Activated CD4-positive, alpha-beta T cell treated with anti-CD3 and anti-CD28 coated beads for 36 hours (primary cell): ENCODE data around the gene C1S. TPM values are rescaled to one million over a fixed set of nuclear protein-coding genes. Genes with fewer than 3 reads are reported as not detected.
"Not testable (repeated sequence)": the region's sequence is repeated elsewhere in the genome, so short reads cannot be mapped to it uniquely, and the experiment has no call there.

ENCODE experiments used
- ATAC-seq: fragments of 200-7000 bp; cut with Tn5 transposase; one replicate; pipeline ENCODE4 v1.10.0; 2021; ENCODE audit warnings: mild to moderate bottlenecking, moderate library complexity
- CTCF ChIA-PET: fragments of 350-600 bp; sonication (Branson Sonifier 250); formaldehyde crosslinking; loops from one replicate; lab custom pipeline; 2021; ENCODE audit warnings: antibody characterized with exemption; lab: Charles Lee
- POLR2A ChIA-PET: fragments of 350-600 bp; sonication (Branson Sonifier 250); formaldehyde crosslinking; loops from one replicate; lab custom pipeline; 2021; ENCODE audit warnings: antibody characterized with exemption, inconsistent platforms; lab: Charles Lee
- DNase-seq: peaks from one replicate; pipeline ENCODE4 v3.0.0-alpha.2; 2020
- H3K27ac Mint-ChIP-seq: one replicate; pipeline ENCODE4 v1.8.0; 2021; ENCODE audit warnings: mixed read lengths
- H3K27me3 Mint-ChIP-seq: one replicate; pipeline ENCODE4 v1.8.0; 2021; ENCODE audit warnings: mixed read lengths
- H3K36me3 Mint-ChIP-seq: one replicate; pipeline ENCODE4 v1.8.0; 2021; ENCODE audit warnings: low read depth, mixed read lengths
- H3K4me1 Mint-ChIP-seq: one replicate; pipeline ENCODE4 v1.8.0; 2021; ENCODE audit warnings: mixed read lengths
- H3K4me3 Mint-ChIP-seq: one replicate; pipeline ENCODE4 v1.8.0; 2021; ENCODE audit warnings: mild to moderate bottlenecking, moderate library complexity, mixed read lengths
- H3K9me3 Mint-ChIP-seq: one replicate; pipeline ENCODE4 v1.8.0; 2021; ENCODE audit warnings: low read depth, mixed read lengths
- intact Hi-C, 2 experiments: fragments of 100-400 bp; cut with DNase I in 1 of 2; cut with micrococcal nuclease in 1 of 2; formaldehyde crosslinking; loops; one replicate each; pipeline versions ENCODE4 v1.14.2 to v1.15.1; 2022 to 2024; cut with DNase I, micrococcal nuclease
- total RNA-seq, 2 experiments: library from RNA; stranded (reverse); gene quantifications; one replicate each; pipeline ENCODE4 v1.2.3, GENCODE V29; 2021

The C1S gene
- total RNA-seq, 2 experiments from 2014 or later: 2.4 to 2.8 TPM

GRCh38 chr12:7021956-7022355 is 38.6 kb upstream of the C1S start:
- CTCF ChIA-PET: interaction anchor here (0.6 to 1.4 kb wide), 3 partner anchors 46 to 143 kb away, joined by 3 read pairs; no protein-coding TSS in a partner anchor
- Mint-ChIP-seq H3K9me3 (no peaks in the 10 kb centered on the region), H3K4me1 (peaks cover 11% of the 10 kb centered on the region), H3K36me3 (no peaks in the 10 kb centered on the region), H3K27me3 (no peaks in the 10 kb centered on the region), H3K4me3 (no peak overlapping the region), H3K27ac (no peak overlapping the region)
- POLR2A ChIA-PET: interaction anchor here (0.5 kb wide), 1 partner anchor 98 kb away, joined by 4 read pairs; no protein-coding TSS in a partner anchor
- intact Hi-C loops: no loop called here
- no peak for ATAC-seq
- no peak for DNase-seq

GRCh38 chr12:7023114-7023513 is 37.4 kb upstream of the C1S start:
- ATAC-seq (no peak), DNase-seq (no peak)
- no peaks in the 10 kb centered on the region for H3K27me3 Mint-ChIP-seq
- H3K36me3 Mint-ChIP-seq: no peaks in the 10 kb centered on the region
- H3K9me3 Mint-ChIP-seq: no peaks in the 10 kb centered on the region
- H3K27ac Mint-ChIP-seq: no peak overlapping the region
- ChIA-PET CTCF (no interaction called here), POLR2A (no interaction called here)
- H3K4me1 Mint-ChIP-seq: peaks cover 3% of the 10 kb centered on the region
- intact Hi-C loops: no loop called here
- H3K4me3 Mint-ChIP-seq: no peak overlapping the region

- CTCF ChIA-PET: interaction anchor here (0.8 kb wide), 1 partner anchor 9 kb away, joined by 4 read pairs; the partner anchor contains the start of gene LPCAT3
- H3K4me1 Mint-ChIP-seq: no peaks in the 10 kb centered on the region
Observed at GRCh38 chr12:7026854-7027253, 33.7 kb upstream of the C1S start.

GRCh38 chr12:7031306-7031705 is 29.2 kb upstream of the C1S start:
- ChIA-PET POLR2A (no interaction called here), CTCF (no interaction called here)
- Mint-ChIP-seq H3K27ac (no peak overlapping the region), H3K36me3 (no peaks in the 10 kb centered on the region), H3K4me1 (no peaks in the 10 kb centered on the region), H3K9me3 (no peaks in the 10 kb centered on the region), H3K4me3 (no peak overlapping the region), H3K27me3 (no peaks in the 10 kb centered on the region)
- DNase-seq (no peak), ATAC-seq (no peak)
- intact Hi-C loops: loop anchor here in 1 of 2 experiments (5.0 kb wide), 1 partner anchor 56 kb away; no protein-coding TSS in a partner anchor

More at GRCh38 chr12:7026854-7027253, 33.7 kb upstream of the C1S start:
- DNase-seq: no peak
- Mint-ChIP-seq H3K27ac (no peak overlapping the region), H3K27me3 (no peaks in the 10 kb centered on the region), H3K36me3 (no peaks in the 10 kb centered on the region), H3K9me3 (no peaks in the 10 kb centered on the region), H3K4me3 (no peak overlapping the region)
- POLR2A ChIA-PET: no interaction called here
- intact Hi-C loops: no loop called here
- ATAC-seq: no peak

GRCh38 chr12:7032990-7033389 is 27.5 kb upstream of the C1S start:
- Mint-ChIP-seq H3K36me3 (no peaks in the 10 kb centered on the region), H3K27ac (no peak overlapping the region), H3K9me3 (no peaks in the 10 kb centered on the region), H3K27me3 (no peaks in the 10 kb centered on the region), H3K4me1 (peaks cover 6% of the 10 kb centered on the region), H3K4me3 (no peak overlapping the region)
- ATAC-seq: no peak
- DNase-seq: no peak
- intact Hi-C loops: loop anchor here in 1 of 2 experiments (5.0 kb wide), 1 partner anchor 54 kb away; no protein-coding TSS in a partner anchor
- ChIA-PET POLR2A (interaction anchor here (0.9 kb wide), 1 partner anchor 88 kb away, joined by 3 read pairs; no protein-coding TSS in a partner anchor), CTCF (interaction anchor here (0.6 to 2.0 kb wide), 9 partner anchors 8 to 107 kb away, joined by 3 to 6 read pairs (median 4); no protein-coding TSS in a partner anchor)

GRCh38 chr12:7034464-7034863 is 26.1 kb upstream of the C1S start:
- Mint-ChIP-seq H3K4me3 (no peak overlapping the region), H3K27ac (no peak overlapping the region), H3K4me1 (peaks cover 6% of the 10 kb centered on the region), H3K27me3 (no peaks in the 10 kb centered on the region), H3K9me3 (no peaks in the 10 kb centered on the region), H3K36me3 (no peaks in the 10 kb centered on the region)
- ChIA-PET CTCF (interaction anchor here (2.0 kb wide), 1 partner anchor 16 kb away, joined by 6 read pairs; no protein-coding TSS in a partner anchor), POLR2A (interaction anchor here (0.6 kb wide), 1 partner anchor 802 kb away, joined by 4 read pairs; no protein-coding TSS in a partner anchor)
- no peak for ATAC-seq
- intact Hi-C loops: loop anchor here in 1 of 2 experiments (5.0 kb wide), 1 partner anchor 53 kb away; no protein-coding TSS in a partner anchor
- no peak for DNase-seq

- intact Hi-C loops: no loop called here
- no peaks in the 10 kb centered on the region for H3K36me3 Mint-ChIP-seq
- H3K27me3 Mint-ChIP-seq: no peaks in the 10 kb centered on the region
- peaks cover 6% of the 10 kb centered on the region for H3K4me1 Mint-ChIP-seq
- DNase-seq: no peak
- ATAC-seq: no peak
- no peak overlapping the region for H3K4me3 Mint-ChIP-seq
- ChIA-PET POLR2A (no interaction called here), CTCF (no interaction called here)
- H3K27ac Mint-ChIP-seq: no peak overlapping the region
- H3K9me3 Mint-ChIP-seq: no peaks in the 10 kb centered on the region
Observed at GRCh38 chr12:7035463-7035862, 25.1 kb upstream of the C1S start.

GRCh38 chr12:7037411-7037810 is 23.1 kb upstream of the C1S start:
- H3K36me3 Mint-ChIP-seq, H3K4me3 Mint-ChIP-seq, intact Hi-C loops, ATAC-seq, H3K27me3 Mint-ChIP-seq, H3K4me1 Mint-ChIP-seq, DNase-seq, POLR2A ChIA-PET, H3K9me3 Mint-ChIP-seq, H3K27ac Mint-ChIP-seq: not testable (repeated sequence)
- CTCF ChIA-PET: interaction anchor here (0.6 to 0.9 kb wide), 2 partner anchors 19 to 109 kb away, joined by 3 read pairs; partner anchors contain the start of gene LPCAT3

GRCh38 chr12:7038591-7038990 is 21.9 kb upstream of the C1S start:
- ChIA-PET CTCF (interaction anchor here (0.7 to 0.9 kb wide), 2 partner anchors 10 to 20 kb away, joined by 3 read pairs; partner anchors contain the start of gene LPCAT3), POLR2A (no interaction called here)
- Mint-ChIP-seq H3K27me3 (no peaks in the 10 kb centered on the region), H3K4me1 (peaks cover 7% of the 10 kb centered on the region), H3K9me3 (no peaks in the 10 kb centered on the region), H3K36me3 (no peaks in the 10 kb centered on the region), H3K27ac (no peak overlapping the region), H3K4me3 (no peak overlapping the region)
- ATAC-seq (no peak), DNase-seq (no peak)
- intact Hi-C loops: no loop called here

GRCh38 chr12:7039403-7039802 is 21.1 kb upstream of the C1S start:
- Mint-ChIP-seq H3K9me3 (no peaks in the 10 kb centered on the region), H3K27me3 (no peaks in the 10 kb centered on the region), H3K4me1 (peaks cover 7% of the 10 kb centered on the region), H3K27ac (no peak overlapping the region), H3K4me3 (no peak overlapping the region), H3K36me3 (no peaks in the 10 kb centered on the region)
- intact Hi-C loops: no loop called here
- DNase-seq (no peak), ATAC-seq (no peak)
- CTCF ChIA-PET: interaction anchor here (0.7 kb wide), 1 partner anchor 40 kb away, joined by 5 read pairs; no protein-coding TSS in a partner anchor
- POLR2A ChIA-PET: no interaction called here

- H3K9me3 Mint-ChIP-seq: no peaks in the 10 kb centered on the region
- no peaks in the 10 kb centered on the region for H3K36me3 Mint-ChIP-seq
- H3K27ac Mint-ChIP-seq: no peak overlapping the region
- no peak for DNase-seq
- ChIA-PET CTCF (interaction anchor here (0.6 to 1.3 kb wide), 4 partner anchors 10 to 616 kb away, joined by 3 to 4 read pairs (median 3); no protein-coding TSS in a partner anchor), POLR2A (no interaction called here)
- peaks cover 8% of the 10 kb centered on the region for H3K4me1 Mint-ChIP-seq
- H3K4me3 Mint-ChIP-seq: no peak overlapping the region
- H3K27me3 Mint-ChIP-seq: no peaks in the 10 kb centered on the region
- no peak for ATAC-seq
- intact Hi-C loops: no loop called here
Observed at GRCh38 chr12:7042842-7043241, 17.7 kb upstream of the C1S start.

- no peaks in the 10 kb centered on the region for H3K9me3 Mint-ChIP-seq
- DNase-seq (no peak), ATAC-seq (no peak)
- H3K27me3 Mint-ChIP-seq: no peaks in the 10 kb centered on the region
- H3K27ac Mint-ChIP-seq: no peak overlapping the region
- POLR2A ChIA-PET: no interaction called here
- no peaks in the 10 kb centered on the region for H3K36me3 Mint-ChIP-seq
- intact Hi-C loops: no loop called here
- H3K4me1 Mint-ChIP-seq: peaks cover 8% of the 10 kb centered on the region
- CTCF ChIA-PET: no interaction called here
- no peak overlapping the region for H3K4me3 Mint-ChIP-seq
Observed at GRCh38 chr12:7045913-7046312, 14.6 kb upstream of the C1S start.
